Rectal smooth muscle tissue (tissue), 1 donor: Measurements from ENCODE around the gene CCNYL1.

Source experiments
- H3K27ac ChIP-seq: one replicate; pipeline ENCODE4 v1.7.0; 2013; ENCODE audit warnings: low read depth, low read length, inconsistent platforms
- H3K27me3 ChIP-seq: one replicate; pipeline ENCODE4 v1.7.0; 2013; ENCODE audit warnings: low read length; ENCODE audit not compliant: control insufficient read depth, insufficient read depth
- H3K36me3 ChIP-seq: one replicate; pipeline ENCODE4 v1.7.0; 2013; ENCODE audit warnings: low read length; ENCODE audit not compliant: control insufficient read depth, insufficient read depth
- H3K4me1 ChIP-seq: one replicate; pipeline ENCODE4 v1.7.0; 2013; ENCODE audit warnings: low read length; ENCODE audit not compliant: control insufficient read depth, insufficient read depth
- H3K4me3 ChIP-seq: one replicate; pipeline ENCODE4 v1.7.0; 2013; ENCODE audit warnings: low read length
- H3K9ac ChIP-seq: one replicate; pipeline ENCODE4 v1.7.0; 2013; ENCODE audit warnings: low read length

Gene CCNYL1

DNA sequence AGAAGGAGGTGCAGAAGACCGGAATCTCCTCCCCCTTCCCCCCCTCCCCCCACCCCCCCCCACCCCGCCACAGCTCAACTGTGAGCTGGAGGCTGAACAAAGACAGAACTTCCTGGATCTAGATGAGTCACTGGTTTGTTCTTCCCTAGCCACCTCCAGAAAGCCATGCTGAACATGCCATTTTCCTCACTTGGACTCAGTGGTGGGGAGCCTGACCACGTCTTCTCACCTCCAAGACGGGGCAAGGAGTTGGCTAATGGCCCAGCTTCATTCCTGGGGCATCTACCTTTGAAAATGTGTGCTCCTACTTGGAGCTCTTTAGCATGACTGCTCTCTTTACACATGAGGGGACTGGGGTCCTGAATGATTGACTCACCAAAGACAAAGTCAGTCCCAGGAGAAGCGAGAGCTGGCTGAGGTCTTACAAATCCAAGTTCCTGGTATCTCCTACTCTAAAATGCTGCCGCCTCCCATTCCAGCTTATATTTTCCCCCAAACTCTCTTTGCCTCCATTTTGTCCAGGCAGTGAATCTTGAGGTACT is 80.9 kb downstream of the CCNYL1 start:
- Histone ChIP-seq H3K27me3 (no peaks in the 10 kb centered on the region), H3K4me3 (no peak overlapping the region), H3K27ac (no peak overlapping the region), H3K4me1 (peaks cover 7% of the 10 kb centered on the region), H3K36me3 (no peaks in the 10 kb centered on the region), H3K9ac (no peak overlapping the region)

DNA sequence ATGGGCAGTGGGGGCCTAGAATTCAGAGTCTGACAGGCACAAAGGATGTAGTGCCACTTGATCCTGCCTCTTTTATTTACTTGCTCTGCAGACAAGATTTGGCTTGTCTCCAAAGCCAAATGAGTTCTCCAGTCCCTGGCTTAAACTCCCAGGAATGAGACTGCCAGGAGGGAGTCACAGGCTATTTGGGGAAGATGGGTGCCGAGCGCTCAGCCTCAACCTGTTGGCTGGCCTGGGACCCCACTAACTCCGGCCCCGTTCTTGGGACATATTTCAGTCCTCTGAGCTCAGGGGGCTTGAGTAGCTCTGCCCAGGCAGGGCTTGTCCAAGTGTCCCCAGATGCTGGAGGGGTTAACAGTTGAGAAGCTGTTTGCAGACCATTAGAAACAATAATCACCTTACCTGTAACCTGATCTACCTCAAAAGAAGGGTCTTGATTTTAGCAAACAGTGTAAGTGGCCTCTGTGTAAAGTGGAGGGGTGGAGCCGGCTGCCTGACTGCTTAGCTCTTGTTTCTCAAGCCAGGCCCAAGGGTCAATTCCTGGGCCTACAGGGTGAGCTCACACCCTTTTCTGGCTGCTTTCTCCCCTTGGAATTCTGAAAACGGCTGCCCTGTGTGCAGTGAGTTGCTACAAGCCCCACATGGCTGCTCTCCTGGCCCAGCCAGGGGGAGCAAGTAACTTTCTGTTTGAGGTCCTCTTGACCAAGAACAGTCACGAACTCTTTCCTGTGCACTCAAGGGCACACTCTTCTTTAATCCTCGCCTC is 85.3 kb downstream of the CCNYL1 start:
- Histone ChIP-seq H3K27ac (no peak overlapping the region), H3K4me1 (peaks cover 7% of the 10 kb centered on the region), H3K9ac (no peak overlapping the region), H3K27me3 (no peaks in the 10 kb centered on the region), H3K36me3 (no peaks in the 10 kb centered on the region), H3K4me3 (no peak overlapping the region)

DNA sequence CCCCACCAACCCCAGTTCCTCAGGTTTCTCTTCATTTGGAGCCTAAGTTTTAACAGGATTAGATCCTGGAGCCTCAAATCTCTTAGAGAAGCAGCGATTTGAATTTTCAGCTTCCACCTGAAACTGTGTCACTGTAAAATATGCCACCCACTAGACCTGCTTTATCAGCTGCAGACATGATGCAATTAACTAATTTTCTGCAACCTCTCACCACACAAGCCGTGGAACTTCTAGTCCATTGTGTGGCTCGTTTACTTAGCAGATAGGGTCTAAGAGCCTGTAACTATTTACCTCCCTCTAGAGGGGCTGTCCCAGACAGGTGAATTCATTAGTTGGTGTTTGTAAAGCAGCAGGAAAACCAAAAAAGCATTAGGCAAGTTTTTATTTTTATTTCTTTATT is 89.8 kb downstream of the CCNYL1 start:
- Histone ChIP-seq H3K27me3 (no peaks in the 10 kb centered on the region), H3K4me1 (peaks cover 7% of the 10 kb centered on the region), H3K4me3 (no peak overlapping the region), H3K9ac (no peak overlapping the region), H3K36me3 (no peaks in the 10 kb centered on the region), H3K27ac (no peak overlapping the region)

DNA sequence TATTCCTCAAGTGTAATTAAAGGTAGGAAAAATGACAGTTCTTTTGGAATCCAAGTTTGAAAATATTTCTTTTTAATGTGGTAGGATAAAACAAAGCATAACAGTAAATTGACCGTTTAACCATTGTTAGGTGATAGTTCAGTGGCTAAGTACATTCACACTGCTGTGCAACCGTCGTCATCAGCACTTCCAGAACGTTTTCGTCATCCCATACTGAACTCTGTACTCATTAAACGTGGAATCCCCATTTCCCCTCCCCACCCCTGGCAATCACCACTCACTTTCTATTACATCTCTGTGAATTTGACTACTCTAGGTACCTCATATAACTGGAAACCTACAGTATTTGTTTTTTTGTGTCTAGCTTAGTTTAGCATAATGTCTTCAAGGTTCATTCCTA is 91.2 kb downstream of the CCNYL1 start:
- H3K27ac ChIP-seq = no peak overlapping the region

More for the DNA sequence above, 91.2 kb downstream of the CCNYL1 start:
- Histone ChIP-seq H3K9ac (no peak overlapping the region), H3K36me3 (no peaks in the 10 kb centered on the region), H3K27me3 (no peaks in the 10 kb centered on the region), H3K4me3 (no peak overlapping the region), H3K4me1 (no peaks in the 10 kb centered on the region)
